CMK (cell line): Measurements from ENCODE around the gene ZFAND2B.
"Not testable (repeated sequence)": the region's sequence is repeated elsewhere in the genome, so short reads cannot be mapped to it uniquely, and the experiment has no call there.

Experiments used
- DNase-seq: peaks from one replicate; pipeline ENCODE4 v3.0.0-alpha.2; 2010; ENCODE audit warnings: low read depth

Gene ZFAND2B

GRCh38 chr2:219175928-219176817 is 30.4 kb upstream of the ZFAND2B start:
- DNase-seq = no peak

- peak; percentile 77 for DNase-seq
These were observed 29.6 kb upstream of the ZFAND2B start, which contains the start of gene CNPPD1 for GRCh38 chr2:219176818-219177551. TSS of gene CNPPD1 (minus strand) at chr2:219176925. CDS start at chr2:219176828, 97 bp downstream.

GRCh38 chr2:219177552-219178376 is 28.8 kb upstream of the ZFAND2B start, which contains the start of gene RETREG2:
TSS of gene RETREG2 (plus strand) at chr2:219178275. CDS start at chr2:219178353, 78 bp downstream.
- peak; percentile 73 for DNase-seq

- DNase-seq = no peak
These were observed 28.0 kb upstream of the ZFAND2B start for GRCh38 chr2:219178377-219179175.

GRCh38 chr2:219179601-219180465 is 26.7 kb upstream of the ZFAND2B start:
- DNase-seq = no peak

- no peak for DNase-seq
These were observed 25.6 kb upstream of the ZFAND2B start for GRCh38 chr2:219180961-219181360.

- no peak for DNase-seq
These were observed 25.1 kb upstream of the ZFAND2B start for GRCh38 chr2:219181531-219181930.

GRCh38 chr2:219182331-219183150 is 24.0 kb upstream of the ZFAND2B start:
- no peak for DNase-seq

GRCh38 chr2:219183151-219183772 is 23.3 kb upstream of the ZFAND2B start:
- DNase-seq = no peak

- DNase-seq = no peak
These were observed 22.5 kb upstream of the ZFAND2B start for GRCh38 chr2:219184121-219184520.

GRCh38 chr2:219186754-219187456 is 19.7 kb upstream of the ZFAND2B start:
- no peak for DNase-seq

GRCh38 chr2:219197388-219197787 is 9.2 kb upstream of the ZFAND2B start:
- no peak for DNase-seq

- DNase-seq = no peak
These were observed 7.6 kb upstream of the ZFAND2B start for GRCh38 chr2:219198974-219199373.

GRCh38 chr2:219199470-219200211 is 6.9 kb upstream of the ZFAND2B start:
- DNase-seq = no peak

- not testable (repeated sequence) for DNase-seq
These were observed 5.9 kb upstream of the ZFAND2B start for GRCh38 chr2:219200502-219201326.

GRCh38 chr2:219201331-219201730 is 5.3 kb upstream of the ZFAND2B start:
- not testable (repeated sequence) for DNase-seq
